Measurements from ENCODE around the gene AXIN2.
"Not testable (repeated sequence)": the region's sequence is repeated elsewhere in the genome, so short reads cannot be mapped to it uniquely, and the experiment has no call there.

AXIN2 gene

DNA sequence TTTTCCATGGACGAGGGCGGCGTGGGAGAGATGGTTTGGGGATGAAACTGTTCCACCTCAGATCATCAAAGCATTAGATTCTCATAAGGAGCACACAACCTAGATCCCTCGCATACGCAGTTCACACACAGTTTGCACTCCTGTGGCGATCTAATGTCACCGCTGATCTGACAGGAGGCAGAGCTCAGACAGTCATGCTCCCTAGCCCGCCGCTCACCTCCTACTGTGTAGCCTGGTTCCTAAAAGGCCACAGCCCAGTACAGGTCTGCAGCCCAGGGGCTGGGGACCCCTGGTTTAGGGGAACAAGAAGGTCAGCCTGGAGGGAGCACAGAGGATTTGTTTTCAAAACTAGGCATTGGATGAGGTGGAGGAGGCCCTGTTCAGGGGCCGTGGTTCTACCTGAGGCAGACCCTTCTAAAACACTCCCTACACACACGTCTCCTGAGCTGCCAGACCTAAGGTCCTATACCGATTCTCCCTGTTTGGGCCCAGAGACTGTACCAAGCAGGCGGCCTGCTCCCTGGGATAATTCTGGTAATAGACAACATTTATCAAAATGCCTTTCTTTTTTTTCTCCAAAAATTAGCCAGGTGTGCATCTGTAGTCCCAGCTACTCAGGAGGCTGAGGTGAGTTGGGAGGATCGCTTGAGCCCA, 38.6 kb downstream of the AXIN2 start:
- DNase-seq (ENCODE audit: low spot score) = no peak

- DNase-seq (ENCODE audit: low spot score) = no peak
Measured at GRCh38 chr17:65519462-65519861, 42.0 kb downstream of the AXIN2 start.

DNA sequence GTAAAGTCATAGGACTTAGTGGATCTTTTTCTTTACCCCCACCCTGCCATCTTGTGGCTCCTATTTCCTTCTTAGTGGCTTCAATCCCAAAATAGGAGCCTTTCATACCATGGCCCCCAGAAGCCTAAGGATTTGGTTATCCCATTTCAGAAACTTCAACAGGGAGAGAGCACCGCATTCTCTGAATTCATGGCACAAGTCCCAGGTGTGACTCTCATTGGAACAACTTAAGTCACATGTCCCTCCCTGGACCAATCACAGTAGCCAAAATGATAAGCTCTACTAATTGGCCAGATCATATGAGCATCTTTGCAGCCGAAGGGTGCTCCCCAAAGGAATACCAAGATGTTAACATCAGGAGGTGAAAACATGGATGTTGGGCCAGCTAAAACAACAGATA, 43.2 kb downstream of the AXIN2 start:
- no peak for DNase-seq (ENCODE audit: low spot score)

DNA sequence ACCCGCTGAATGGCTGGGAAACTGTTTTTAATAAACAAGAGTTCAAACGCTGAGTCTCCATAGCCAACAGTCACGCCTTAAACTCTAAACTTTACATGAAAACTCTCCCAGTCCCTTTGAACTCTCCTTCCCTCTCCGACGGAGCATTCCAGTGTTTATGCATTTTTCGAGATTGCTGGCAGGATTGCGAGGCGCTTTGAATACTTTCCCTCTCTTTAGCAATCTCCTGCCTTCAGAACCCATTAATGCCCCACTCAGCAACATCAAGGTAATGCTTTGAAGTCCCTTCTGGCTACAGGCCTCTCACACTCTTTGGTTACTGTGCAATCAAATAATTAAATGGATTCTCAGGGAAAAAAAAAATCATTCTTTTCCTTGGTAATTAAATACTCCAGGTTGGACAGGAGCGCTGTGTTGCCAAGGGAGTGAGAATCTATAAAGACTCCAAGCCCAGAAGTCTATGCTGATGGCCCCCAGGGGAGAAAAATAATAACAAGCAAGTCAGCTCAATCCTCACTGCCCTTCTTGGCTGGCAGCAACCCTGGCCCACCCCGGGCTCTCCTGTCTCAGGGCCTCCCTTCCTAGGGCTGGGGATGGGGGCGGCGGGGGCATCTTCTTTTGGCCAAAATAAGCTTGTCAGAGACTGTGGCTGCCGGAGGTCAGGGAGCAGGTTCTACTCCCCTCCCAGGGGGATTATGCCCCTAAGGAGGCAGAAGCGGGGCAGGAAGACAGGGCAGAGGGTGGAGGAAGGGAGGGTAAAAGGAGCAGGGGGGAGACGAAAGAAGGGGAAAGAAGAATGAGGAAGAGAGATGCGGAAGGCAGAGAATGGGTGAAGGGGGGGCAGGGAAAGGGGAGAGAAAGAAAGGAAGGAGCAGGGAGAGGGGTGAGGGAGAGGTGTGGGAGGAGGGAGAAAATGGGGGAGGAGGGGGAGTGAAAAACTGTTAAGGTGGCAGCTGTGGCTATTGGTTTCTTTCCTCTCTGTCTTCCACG, 45.2 kb downstream of the AXIN2 start:
- DNase-seq (ENCODE audit: low spot score) = peak; percentile 54

DNA sequence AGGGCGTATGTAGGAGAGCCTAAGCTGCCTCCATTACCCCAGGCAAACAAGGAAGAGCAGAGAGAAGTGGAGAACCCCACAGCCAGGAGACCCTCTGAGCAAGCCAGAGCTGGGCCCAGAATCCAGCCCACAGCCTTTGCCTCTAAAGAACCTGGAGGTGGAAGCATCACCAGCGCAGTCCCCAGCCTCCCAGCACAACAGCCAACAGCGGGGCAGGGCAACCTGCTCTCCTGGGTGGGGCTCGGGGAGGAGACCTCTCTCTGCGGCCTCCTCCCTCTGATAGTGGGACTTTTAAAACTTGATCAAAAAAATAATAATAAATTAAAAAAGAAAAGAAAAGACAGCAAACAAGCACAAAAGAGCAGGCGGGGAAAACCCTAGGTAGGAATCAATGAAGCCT, 45.9 kb downstream of the AXIN2 start:
- no peak for DNase-seq (ENCODE audit: low spot score)

DNA sequence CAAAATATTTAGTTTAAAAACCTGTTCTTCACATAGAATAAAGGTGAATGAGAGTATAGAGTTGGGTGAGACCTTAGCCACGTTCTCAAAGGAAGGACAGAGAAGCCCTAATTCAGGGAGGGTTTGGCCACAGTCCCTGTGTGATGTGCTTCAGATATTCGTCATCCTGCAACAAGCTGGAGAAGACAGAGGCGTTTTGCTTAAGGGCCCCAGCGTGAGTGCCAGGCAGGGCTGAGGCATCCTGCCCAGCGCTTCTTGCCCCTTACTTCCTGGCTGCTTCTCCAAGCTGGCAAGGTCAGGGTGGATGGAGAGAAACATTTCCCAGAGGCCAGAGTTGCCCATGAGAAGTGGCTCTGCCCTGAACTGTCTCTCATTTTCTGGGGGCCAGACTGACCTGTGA, 46.9 kb downstream of the AXIN2 start:
- peak; percentile 87 for DNase-seq (ENCODE audit: low spot score)

GRCh38 chr17:65514082-65514481, 47.4 kb downstream of the AXIN2 start:
- DNase-seq (ENCODE audit: low spot score) = peak; percentile 86

DNA sequence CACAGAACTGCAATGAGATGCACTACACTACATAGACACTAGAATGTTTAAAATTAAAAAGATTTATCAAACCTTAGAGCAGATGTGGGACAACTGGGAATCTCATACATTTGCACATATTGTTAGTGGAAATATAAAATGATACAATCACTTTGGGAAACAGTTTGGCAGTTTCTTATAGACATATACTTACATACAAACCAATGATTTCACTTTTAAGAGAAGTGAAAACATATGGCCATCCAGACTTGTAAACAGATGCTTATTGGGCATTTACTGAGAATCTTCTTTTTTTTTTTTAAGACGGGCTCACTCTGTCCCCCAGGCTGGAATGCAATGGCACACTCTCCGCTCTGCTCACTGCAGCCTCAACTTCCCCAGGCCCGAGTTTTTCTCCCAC, 50.1 kb downstream of the AXIN2 start:
- no peak for DNase-seq (ENCODE audit: low spot score)

DNA sequence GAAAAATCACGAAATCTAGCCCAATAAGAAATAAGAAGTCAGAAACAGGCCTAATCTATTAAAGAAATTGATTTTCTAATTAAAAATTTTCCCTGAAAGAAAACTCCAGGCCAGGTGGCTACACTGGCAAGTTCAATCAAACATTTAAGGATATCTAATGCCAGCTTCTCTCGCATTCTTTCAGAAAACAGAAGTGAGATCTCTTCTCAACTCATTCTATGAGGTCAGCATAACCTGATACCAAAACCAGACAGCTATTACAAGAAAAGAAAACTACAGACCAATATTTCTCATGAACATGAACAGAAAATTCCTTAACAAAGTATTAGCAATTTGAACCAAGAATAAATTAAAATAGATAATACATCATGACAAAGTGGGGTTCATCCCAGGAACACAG, 52.4 kb downstream of the AXIN2 start:
- DNase-seq (ENCODE audit: low spot score) = no peak

DNA sequence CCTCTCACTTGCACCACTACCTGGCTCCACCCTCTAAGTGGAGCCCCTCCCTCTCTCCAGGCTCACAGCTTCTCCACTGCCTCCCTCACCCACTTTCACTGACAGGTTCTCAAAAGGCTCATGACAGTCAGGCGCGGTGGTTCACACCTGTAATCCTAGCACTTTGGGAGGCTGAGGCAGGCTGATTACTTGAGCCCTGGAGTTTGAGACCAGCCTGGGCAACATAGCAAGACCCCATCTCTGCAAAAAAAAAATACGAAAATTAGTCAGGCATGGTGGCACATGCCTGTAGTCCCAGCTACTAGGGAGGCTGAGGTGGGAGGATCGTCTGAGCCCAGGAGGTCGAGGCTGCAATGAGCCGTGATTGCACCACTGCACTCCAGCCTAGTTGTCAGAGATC, 56.8 kb downstream of the AXIN2 start:
- DNase-seq (ENCODE audit: low spot score) = not testable (repeated sequence)

DNA sequence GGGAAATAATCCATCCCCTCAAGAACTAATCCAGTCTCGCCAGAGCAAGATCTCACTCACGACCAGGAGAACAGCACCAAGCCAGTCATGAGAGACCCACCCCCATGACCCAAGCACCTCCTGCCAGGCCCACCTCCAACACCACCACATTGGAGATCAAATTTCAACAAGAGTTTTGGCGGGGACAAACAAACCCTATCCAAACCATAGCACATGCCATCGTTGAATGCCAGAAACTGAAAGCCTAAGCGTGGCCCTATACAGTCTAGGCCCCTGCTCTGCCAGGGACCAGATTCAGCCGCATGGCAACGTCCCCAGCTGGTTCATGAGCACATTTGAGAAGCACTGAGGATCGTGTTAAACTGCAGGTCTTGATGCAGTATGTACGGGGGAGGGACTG, 57.3 kb downstream of the AXIN2 start:
- no peak for DNase-seq (ENCODE audit: low spot score)

- no peak for DNase-seq (ENCODE audit: low spot score)
Measured at GRCh38 chr17:65503557-65503956, 57.9 kb downstream of the AXIN2 start.

DNA sequence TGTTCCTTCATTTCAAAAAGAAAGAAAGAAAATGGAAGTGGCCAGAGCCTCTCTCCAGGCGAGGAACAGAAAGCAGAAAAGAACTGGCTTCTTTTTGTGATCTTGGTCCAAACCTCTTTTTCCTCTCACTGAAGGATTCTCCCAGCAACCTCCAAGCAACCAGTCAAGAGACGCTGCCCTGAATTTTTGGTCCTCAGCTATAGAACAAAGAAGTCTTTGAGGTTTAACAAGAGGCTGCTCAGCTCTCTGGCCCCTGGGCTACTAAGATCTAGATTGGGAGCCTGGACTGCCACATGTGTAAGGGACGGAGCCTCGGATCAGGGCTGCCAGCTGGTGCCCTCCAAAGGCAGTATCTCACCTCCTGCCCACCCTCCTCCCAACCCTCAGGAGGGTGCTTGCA, 62.6 kb downstream of the AXIN2 start:
- DNase-seq (ENCODE audit: low spot score) = no peak

DNA sequence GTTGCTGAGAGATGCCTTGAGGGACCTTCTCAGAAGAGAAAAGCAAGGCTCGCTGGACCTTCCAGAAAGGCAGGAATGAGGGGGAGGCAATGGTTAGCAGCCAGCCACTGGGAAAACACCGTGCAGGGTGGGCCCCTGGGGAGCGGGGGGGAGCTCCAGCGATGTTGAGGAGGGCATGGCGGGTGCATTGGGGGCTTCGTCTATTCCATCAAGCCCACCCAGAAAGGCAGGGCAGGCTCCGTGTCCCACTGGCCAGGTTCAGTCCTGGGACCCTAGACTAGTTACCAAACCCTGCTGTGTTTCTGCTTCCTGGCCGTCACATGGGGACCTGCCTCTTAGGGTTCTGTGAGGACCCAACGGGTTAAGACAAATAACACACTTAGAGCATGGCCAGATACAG, 64.6 kb downstream of the AXIN2 start:
- DNase-seq (ENCODE audit: low spot score) = no peak

DNA sequence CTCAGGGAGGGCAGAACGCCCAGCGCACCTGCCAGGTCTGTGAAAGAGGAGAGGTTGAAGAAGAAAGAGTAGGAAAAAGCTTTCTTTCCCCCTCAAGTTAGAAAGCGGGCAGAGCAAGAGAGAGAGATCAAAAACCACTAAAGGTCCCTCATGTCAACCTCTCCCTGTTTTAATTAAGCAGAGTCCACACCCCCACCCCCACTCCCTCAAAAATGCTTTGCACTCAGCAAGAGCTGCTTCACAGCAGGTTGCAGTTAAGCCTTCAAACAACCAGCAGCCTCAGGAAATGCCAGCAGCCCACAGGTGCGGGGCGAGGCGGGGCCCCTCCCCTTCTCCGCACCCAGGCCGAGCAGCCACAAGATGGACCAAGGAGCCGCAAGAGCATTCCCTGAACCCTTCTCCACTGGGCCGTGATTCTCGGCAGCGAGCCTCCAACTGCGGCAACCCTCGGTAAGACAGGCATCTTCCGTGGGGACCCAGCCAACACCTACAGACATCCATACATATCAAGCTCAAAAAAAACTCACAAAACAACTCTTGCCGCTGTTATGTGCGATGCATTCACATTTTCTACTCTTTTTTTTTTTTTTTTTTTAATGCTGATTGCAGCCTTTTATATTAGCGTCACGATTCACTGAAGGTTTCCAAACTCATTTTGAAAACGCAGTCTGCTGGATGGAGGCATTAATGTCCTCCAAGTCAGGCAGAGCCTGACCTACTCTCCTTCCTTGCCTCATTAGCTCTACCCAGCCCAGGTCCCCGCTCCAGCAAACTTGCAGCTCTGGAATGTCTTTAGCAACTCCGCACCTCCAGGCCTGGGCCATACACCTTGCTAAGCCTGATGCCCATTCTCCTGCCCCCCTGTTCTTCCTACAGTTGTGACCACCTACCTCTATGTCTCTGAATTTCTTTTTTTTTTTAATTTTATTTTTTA, 66.1 kb downstream of the AXIN2 start:
- no peak for DNase-seq (ENCODE audit: low spot score)

GRCh38 chr17:65489413-65490155, 71.9 kb downstream of the AXIN2 start:
- DNase-seq (ENCODE audit: low spot score) = no peak

DNA sequence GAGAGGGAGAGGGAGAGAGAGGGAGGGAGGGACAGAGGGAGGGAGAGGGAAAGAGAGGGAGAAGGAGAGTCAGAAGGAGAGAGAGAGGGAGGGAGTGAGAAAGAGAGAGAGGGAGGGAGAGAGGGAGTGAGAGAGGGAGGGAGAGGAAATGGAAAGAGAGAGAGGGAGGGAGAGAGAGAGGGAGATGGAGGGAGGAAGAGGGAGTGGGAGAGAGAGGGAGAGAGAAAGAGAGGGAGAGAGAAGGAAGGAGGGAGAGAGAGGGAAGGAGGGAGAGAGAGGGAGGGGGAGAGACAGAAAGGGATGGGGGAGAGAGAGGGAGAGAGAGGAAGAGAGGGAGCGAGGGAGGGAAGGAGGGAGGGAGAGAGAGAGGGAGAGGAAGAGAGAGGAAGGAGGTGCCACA, 72.8 kb downstream of the AXIN2 start:
- no peak for DNase-seq (ENCODE audit: low spot score)

DNA sequence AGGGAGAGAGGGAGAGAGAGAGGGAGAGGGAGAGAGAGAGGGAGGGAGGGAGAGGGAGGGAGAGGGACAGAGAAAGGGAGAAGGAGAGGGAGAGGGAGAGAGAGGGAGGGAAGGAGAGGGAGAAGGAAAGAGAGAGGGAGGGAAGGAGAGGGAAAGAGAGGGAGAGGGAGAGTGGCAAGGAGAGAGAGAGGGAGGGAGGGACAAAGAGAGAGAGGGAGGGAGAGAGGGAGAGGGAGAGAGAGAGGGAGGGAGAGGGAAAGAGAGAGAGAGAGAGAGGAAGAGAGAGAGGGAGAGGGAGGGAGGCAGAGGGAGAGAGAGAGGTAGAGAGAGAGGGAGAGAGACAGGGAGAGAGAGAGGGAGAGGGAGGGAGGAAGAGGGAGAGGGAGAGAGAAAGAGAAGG, 73.5 kb downstream of the AXIN2 start:
- no peak for DNase-seq (ENCODE audit: low spot score)

DNA sequence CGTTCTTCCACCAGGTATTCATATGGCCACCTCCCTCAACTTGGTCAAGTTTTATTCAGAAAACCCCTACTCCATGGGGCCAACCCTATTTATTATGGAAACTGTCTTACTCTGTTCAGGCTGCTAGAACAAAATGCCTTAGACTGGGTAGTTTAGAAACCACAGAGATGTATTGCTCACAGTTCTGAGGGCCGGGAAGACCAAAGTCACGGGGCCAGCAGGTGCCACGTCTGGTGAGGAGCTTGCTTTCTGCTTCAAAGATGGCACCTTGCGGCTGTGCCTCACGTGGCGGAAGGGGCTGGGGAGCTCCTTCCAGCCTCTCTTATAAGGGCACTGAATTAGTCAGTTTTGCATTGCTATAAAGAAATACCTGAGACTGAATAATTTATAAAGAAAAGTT, 74.3 kb downstream of the AXIN2 start:
- no peak for DNase-seq (ENCODE audit: low spot score)

- peak; percentile 35 for DNase-seq (ENCODE audit: low spot score)
Measured at GRCh38 chr17:65485388-65486299, 75.8 kb downstream of the AXIN2 start.

- not testable (repeated sequence) for DNase-seq (ENCODE audit: low spot score)
Measured at GRCh38 chr17:65484405-65484804, 77.0 kb downstream of the AXIN2 start.

Measured in GM03348 (cell line).